PC-9 (cell line): ENCODE results near the gene JMJD1C.

Experiments
- EZH2 ChIP-seq: fragments of 200-600 bp; sonication (generic); IDR thresholded peaks from 2 replicates; pipeline ENCODE4 v1.8.0; 2017; ENCODE audit warnings: antibody characterized with exemption, low read depth
- TF ChIP-seq, protein P1 (sequence below): fragments of 200-600 bp; sonication (generic); conservative IDR thresholded peaks from 2 replicates; pipeline ENCODE4 v1.6.1; 2017; ENCODE audit warnings: mixed run types, antibody characterized with exemption, mild to moderate bottlenecking, moderate library complexity

DNA sequence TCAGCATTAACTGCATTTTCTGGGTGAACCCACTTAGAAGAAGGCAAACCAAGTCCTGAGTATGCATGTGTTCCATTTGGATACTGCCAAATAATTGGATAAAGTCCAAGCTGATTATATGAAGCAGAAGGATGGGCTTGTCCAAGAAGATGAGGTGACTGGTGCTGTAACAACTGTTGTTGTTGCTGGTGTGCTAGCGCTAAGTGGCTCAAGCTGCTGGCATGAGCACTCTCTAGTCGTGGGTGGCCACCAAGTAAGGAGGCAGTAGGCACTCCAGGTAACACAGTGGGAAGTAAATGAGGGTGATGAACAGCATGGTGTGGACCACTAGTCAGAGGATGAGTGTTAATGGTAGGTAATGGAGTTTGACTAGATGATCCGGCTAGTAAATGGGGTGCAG is 252.3 kb downstream of the JMJD1C start:
- TF ChIP-seq, protein P1, sequence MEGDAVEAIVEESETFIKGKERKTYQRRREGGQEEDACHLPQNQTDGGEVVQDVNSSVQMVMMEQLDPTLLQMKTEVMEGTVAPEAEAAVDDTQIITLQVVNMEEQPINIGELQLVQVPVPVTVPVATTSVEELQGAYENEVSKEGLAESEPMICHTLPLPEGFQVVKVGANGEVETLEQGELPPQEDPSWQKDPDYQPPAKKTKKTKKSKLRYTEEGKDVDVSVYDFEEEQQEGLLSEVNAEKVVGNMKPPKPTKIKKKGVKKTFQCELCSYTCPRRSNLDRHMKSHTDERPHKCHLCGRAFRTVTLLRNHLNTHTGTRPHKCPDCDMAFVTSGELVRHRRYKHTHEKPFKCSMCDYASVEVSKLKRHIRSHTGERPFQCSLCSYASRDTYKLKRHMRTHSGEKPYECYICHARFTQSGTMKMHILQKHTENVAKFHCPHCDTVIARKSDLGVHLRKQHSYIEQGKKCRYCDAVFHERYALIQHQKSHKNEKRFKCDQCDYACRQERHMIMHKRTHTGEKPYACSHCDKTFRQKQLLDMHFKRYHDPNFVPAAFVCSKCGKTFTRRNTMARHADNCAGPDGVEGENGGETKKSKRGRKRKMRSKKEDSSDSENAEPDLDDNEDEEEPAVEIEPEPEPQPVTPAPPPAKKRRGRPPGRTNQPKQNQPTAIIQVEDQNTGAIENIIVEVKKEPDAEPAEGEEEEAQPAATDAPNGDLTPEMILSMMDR = no peak
- no peak for TF ChIP-seq EZH2
